Fibroblast of mammary gland (primary cell): ENCODE results near the gene CCBE1.

Experiments
- DNase-seq: peaks from one replicate; pipeline ENCODE4 v3.0.0-alpha.2; 2010; ENCODE audit warnings: low read depth
- H3K4me3 ChIP-seq: 2 replicates; pipeline ENCODE4 v1.5.1; 2011; ENCODE audit warnings: low read depth, mild to moderate bottlenecking, low read length, moderate library complexity; ENCODE audit not compliant: control insufficient read depth
- TF ChIP-seq, protein P1 (sequence below): conservative IDR thresholded peaks from 2 replicates; pipeline ENCODE4 v1.5.1; 2011; ENCODE audit warnings: low read depth, low read length, inconsistent platforms; ENCODE audit not compliant: control insufficient read depth, insufficient read depth

The CCBE1 gene

GRCh38 chr18:59451963-59452362 lies 245.3 kb downstream of the CCBE1 start:
- H3K4me3 ChIP-seq: no peak overlapping the region
- DNase-seq: no peak
- TF ChIP-seq, protein P1, sequence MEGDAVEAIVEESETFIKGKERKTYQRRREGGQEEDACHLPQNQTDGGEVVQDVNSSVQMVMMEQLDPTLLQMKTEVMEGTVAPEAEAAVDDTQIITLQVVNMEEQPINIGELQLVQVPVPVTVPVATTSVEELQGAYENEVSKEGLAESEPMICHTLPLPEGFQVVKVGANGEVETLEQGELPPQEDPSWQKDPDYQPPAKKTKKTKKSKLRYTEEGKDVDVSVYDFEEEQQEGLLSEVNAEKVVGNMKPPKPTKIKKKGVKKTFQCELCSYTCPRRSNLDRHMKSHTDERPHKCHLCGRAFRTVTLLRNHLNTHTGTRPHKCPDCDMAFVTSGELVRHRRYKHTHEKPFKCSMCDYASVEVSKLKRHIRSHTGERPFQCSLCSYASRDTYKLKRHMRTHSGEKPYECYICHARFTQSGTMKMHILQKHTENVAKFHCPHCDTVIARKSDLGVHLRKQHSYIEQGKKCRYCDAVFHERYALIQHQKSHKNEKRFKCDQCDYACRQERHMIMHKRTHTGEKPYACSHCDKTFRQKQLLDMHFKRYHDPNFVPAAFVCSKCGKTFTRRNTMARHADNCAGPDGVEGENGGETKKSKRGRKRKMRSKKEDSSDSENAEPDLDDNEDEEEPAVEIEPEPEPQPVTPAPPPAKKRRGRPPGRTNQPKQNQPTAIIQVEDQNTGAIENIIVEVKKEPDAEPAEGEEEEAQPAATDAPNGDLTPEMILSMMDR: no peak

DNA sequence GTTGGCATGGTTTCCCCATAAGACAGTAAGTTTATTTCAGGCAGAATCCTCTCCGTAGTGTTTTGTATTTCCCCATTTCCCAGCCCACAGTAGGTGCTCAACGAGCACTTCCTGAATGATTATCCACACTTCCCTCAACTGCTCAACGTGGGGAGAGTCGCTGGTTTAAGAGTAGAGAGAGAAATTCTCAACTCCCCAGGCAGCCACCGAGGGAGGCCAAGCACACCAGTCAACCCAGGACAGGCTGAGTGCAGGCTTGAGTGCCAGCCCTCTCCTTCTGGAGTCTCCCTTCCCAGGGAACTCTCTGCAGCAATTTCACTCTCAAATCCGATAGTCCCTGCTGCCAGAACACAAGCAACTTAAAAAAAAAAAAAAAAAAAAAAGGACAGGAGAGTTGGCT lies 246.2 kb downstream of the CCBE1 start:
- DNase-seq: no peak
- TF ChIP-seq, protein P1: no peak
- no peak overlapping the region for H3K4me3 ChIP-seq

DNA sequence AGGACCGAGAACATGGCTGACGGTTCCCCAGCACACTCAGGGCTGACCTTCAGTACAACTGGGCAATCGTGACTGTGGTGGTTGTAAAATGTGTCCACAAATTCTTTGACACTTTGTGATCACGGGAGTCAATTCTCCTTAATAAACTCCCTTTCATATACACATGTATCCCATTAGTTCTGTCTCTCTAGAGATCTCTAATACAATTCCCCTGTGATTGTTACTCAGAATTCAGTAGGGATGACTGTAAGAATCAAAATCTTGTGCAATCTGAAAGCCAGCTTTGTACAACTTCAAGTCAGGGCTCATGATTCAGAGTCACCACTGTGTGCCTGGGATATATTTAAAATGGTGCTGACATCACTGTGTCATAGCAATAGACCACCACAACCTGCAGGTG lies 248.7 kb downstream of the CCBE1 start:
- TF ChIP-seq, protein P1: no peak
- H3K4me3 ChIP-seq: no peak overlapping the region
- DNase-seq: peak; percentile 95

DNA sequence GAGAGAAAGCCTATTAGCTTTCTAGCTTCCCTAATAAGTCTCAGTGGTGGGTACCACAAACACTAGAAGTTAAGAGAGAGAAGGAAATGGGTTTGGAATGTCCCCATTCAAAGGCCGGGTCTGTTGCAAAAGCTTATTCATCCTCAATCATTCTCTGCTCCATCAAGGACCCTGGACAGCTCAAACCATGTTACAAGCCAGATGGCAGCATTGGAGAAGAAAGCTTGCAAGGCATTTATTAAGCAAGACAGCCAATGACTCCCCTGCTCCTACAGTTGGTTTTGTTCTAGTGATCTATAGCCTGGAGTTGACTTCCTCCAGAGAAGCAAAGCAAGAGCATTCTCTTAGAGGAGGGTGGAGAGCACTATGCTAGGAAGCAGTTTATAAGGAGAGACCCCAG lies 251.2 kb downstream of the CCBE1 start:
- TF ChIP-seq, protein P1: no peak
- peak; percentile 54 for DNase-seq
- H3K4me3 ChIP-seq: no peak overlapping the region

DNA sequence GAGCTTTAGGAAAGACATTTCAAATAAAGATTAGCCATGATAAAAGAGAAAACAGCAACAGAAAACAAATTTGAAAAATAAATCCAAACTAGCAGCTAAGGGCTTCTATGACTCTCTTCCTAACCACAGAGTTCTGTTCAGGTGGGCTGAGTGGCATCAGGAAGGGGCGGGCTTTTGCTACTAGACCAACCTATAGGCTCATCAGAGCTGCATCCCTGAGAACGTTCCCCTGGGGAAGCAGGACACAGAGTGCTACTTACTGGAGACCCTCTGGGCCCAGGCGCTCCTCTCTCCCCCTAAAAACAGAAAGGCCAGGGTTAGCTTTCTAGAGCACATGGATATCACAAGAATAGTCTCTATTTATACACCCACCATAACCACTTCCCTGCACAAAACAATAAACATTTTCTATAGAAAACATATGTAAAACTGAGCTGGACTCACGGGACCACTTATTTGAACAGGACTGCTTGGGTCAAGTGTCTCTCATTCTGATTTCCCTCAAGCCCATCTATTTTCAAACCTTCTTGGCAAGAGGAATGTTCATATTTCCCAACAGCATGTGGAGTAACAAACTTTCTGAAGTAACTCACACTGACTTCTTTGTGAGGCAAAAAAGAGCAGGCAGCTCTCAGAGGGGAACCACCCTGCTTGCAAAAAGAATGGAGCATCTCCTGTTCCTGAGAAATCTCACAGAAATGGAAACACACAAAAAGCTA lies 259.2 kb downstream of the CCBE1 start:
- H3K4me3 ChIP-seq: no peak overlapping the region
- TF ChIP-seq, protein P1: no peak
- DNase-seq: no peak

- TF ChIP-seq, protein P1: no peak
- H3K4me3 ChIP-seq: no peak overlapping the region
- no peak for DNase-seq
Observed at GRCh38 chr18:59432803-59433597, 264.2 kb downstream of the CCBE1 start.
